A549 (cell line): Measurements from ENCODE around the gene CLIC5. TPM values are rescaled to one million over a fixed set of nuclear protein-coding genes. Genes with fewer than 3 reads are reported as not detected.

Experiments used
- ATAC-seq, 2 experiments: fragments of 200-7000 bp in 1 of 2; fragments of >200 bp in 1 of 2; cut with Nextera tagmentation in 1 of 2; cut with Tn5 transposase in 1 of 2; 3 replicates each; pipeline versions ENCODE4 v1.8.0 to v1.9.1; 2018 to 2020; ENCODE audit warnings: mild to moderate bottlenecking in 1 of 2, moderate library complexity in 1 of 2
- CTCF ChIA-PET: fragments of 300-600 bp; sonication (Branson Sonifier 250); formaldehyde crosslinking; extraction: SDS; loops from one replicate; lab custom pipeline; 2021; ENCODE audit warnings: antibody characterized with exemption, inconsistent platforms; lab: Yijun Ruan, JAX
- POLR2A ChIA-PET: fragments of 350-600 bp; formaldehyde crosslinking; extraction: SDS; loops from one replicate; lab custom pipeline; 2021; ENCODE audit warnings: antibody characterized with exemption, inconsistent platforms; lab: Yijun Ruan, JAX
- DNase-seq, 2 experiments: peaks; one replicate each; pipeline versions ENCODE4 v3.0.0 to v3.0.0-alpha.2; 2011 to 2016; ENCODE audit warnings: low read depth in 1 of 2, low spot score in 1 of 2
- FAIRE-seq: peaks from 2 replicates; lab custom pipeline; 2011; peaks lifted over from hg19 to GRCh38; lab: Jason Lieb, UNC
- H3K27ac ChIP-seq, 2 experiments: fragments of >200 bp; sonication (Bioruptor Twin); formaldehyde crosslinking; 3 replicates each; pipeline ENCODE4 v1.5.1; 2016 to 2017
- H3K4me1 ChIP-seq: fragments of >200 bp; sonication (Bioruptor Twin); formaldehyde crosslinking; 3 replicates; pipeline ENCODE4 v1.6.1; 2016
- H3K4me2 ChIP-seq: fragments of >200 bp; sonication (Bioruptor Twin); formaldehyde crosslinking; 3 replicates; pipeline ENCODE4 v1.6.1; 2016
- H3K4me3 ChIP-seq: fragments of >200 bp; sonication (Bioruptor Twin); formaldehyde crosslinking; 3 replicates; pipeline ENCODE4 v1.5.1; 2016
- H3K9me3 ChIP-seq: fragments of >200 bp; sonication (Bioruptor Twin); formaldehyde crosslinking; 3 replicates; pipeline ENCODE4 v1.6.1; 2016
- ATOH8 ChIP-seq: fragments of 250-450 bp; sonication (Bioruptor Pico); IDR thresholded peaks from 2 replicates; pipeline ENCODE4 v1.5.0; 2020; ENCODE audit warnings: low read depth, mild to moderate bottlenecking, moderate library complexity
- BCL3 ChIP-seq: fragments of >200 bp; sonication (Bioruptor Twin); formaldehyde crosslinking; IDR thresholded peaks from 3 replicates; pipeline ENCODE4 v1.6.1; 2016
- CBX8 ChIP-seq: fragments of 200-600 bp; sonication (generic); IDR thresholded peaks from 2 replicates; pipeline ENCODE4 v1.6.1; 2016
- CEBPB ChIP-seq, 2 experiments: fragments of >200 bp in 1 of 2; sonication (Bioruptor Twin) in 1 of 2; formaldehyde crosslinking in 1 of 2; IDR thresholded peaks; 2 replicates each; pipeline ENCODE4 v1.6.1; 2012 to 2016
- CHD4 ChIP-seq: fragments of 200-600 bp; sonication (generic); IDR thresholded peaks from 2 replicates; pipeline ENCODE4 v1.6.1; 2016; ENCODE audit warnings: antibody characterized with exemption, mild to moderate bottlenecking, borderline replicate concordance
- ESRRA ChIP-seq: fragments of 150-350 bp; IDR thresholded peaks from 2 replicates; pipeline ENCODE4 v1.6.1; 2014; ENCODE audit warnings: mild to moderate bottlenecking, low read length, borderline replicate concordance
- FOXS1 ChIP-seq: fragments of 250-450 bp; sonication (Bioruptor Pico); IDR thresholded peaks from 2 replicates; pipeline ENCODE4 v1.5.0; 2020; ENCODE audit warnings: mild to moderate bottlenecking, moderate library complexity
- GATA3 ChIP-seq: IDR thresholded peaks from 2 replicates; pipeline ENCODE4 v1.6.1; 2012; ENCODE audit warnings: borderline replicate concordance
- HES2 ChIP-seq: fragments of >200 bp; sonication (Bioruptor Twin); formaldehyde crosslinking; IDR thresholded peaks from 2 replicates; pipeline ENCODE4 v1.6.1; 2016
- JUNB ChIP-seq: fragments of >200 bp; sonication (Bioruptor Twin); formaldehyde crosslinking; IDR thresholded peaks from 2 replicates; pipeline ENCODE4 v1.6.1; 2016
- KDM5A ChIP-seq: fragments of 200-600 bp; sonication (generic); IDR thresholded peaks from 2 replicates; pipeline ENCODE4 v1.6.1; 2016; ENCODE audit warnings: antibody characterized with exemption, mild to moderate bottlenecking
- MAX ChIP-seq: IDR thresholded peaks from 2 replicates; pipeline ENCODE4 v1.6.1; 2012
- MAZ ChIP-seq: fragments of 150-350 bp; IDR thresholded peaks from 2 replicates; pipeline ENCODE4 v1.6.1; 2014; ENCODE audit warnings: antibody characterized with exemption, low read depth, low read length, borderline replicate concordance
- MYC ChIP-seq: IDR thresholded peaks from 2 replicates; pipeline ENCODE4 v1.6.1; 2012; ENCODE audit warnings: mild to moderate bottlenecking, inconsistent platforms, low read length, improper control_type of control experiment, borderline replicate concordance
- NPAS2 ChIP-seq: fragments of 250-450 bp; sonication (Bioruptor Pico); IDR thresholded peaks from 2 replicates; pipeline ENCODE4 v1.8.0; 2022; ENCODE audit warnings: mild to moderate bottlenecking, moderate library complexity, borderline replicate concordance
- PHF8 ChIP-seq: fragments of 200-600 bp; sonication (generic); IDR thresholded peaks from 2 replicates; pipeline ENCODE4 v1.6.1; 2016; ENCODE audit warnings: low read depth, mild to moderate bottlenecking, antibody characterized with exemption, moderate library complexity, borderline replicate concordance
- POLR2A ChIP-seq: IDR thresholded peaks from 2 replicates; pipeline ENCODE4 v1.6.1; 2012; ENCODE audit warnings: mild to moderate bottlenecking, low read length
- REST ChIP-seq: fragments of 200-600 bp; sonication (generic); IDR thresholded peaks from 2 replicates; pipeline ENCODE4 v1.6.1; 2016; ENCODE audit warnings: antibody characterized with exemption, mild to moderate bottlenecking, moderate library complexity
- RNF2 ChIP-seq: fragments of 200-600 bp; sonication (generic); IDR thresholded peaks from 2 replicates; pipeline ENCODE4 v1.6.1; 2016; ENCODE audit warnings: low read depth, mild to moderate bottlenecking, antibody characterized with exemption, moderate library complexity, borderline replicate concordance
- SREBF2 ChIP-seq: fragments of 450-650 bp; IDR thresholded peaks from 2 replicates; pipeline ENCODE4 v1.6.1; 2014; ENCODE audit warnings: mild to moderate bottlenecking, moderate library complexity
- TP53 ChIP-seq: fragments of 250-450 bp; sonication (Bioruptor Pico); IDR thresholded peaks from 2 replicates; pipeline ENCODE4 v1.5.0; 2021; ENCODE audit warnings: mild to moderate bottlenecking, moderate library complexity
- USF2 ChIP-seq: fragments of 450-650 bp; IDR thresholded peaks from 2 replicates; pipeline ENCODE4 v1.6.1; 2014; ENCODE audit warnings: antibody characterized with exemption
- ZNF302 ChIP-seq: fragments of 250-450 bp; sonication (Bioruptor Pico); IDR thresholded peaks from 2 replicates; pipeline ENCODE4 v1.9.0; 2021; ENCODE audit warnings: inconsistent platforms, mild to moderate bottlenecking, moderate library complexity
- WGBS: methylation state at CpG from one replicate; pipeline ENCODE4 v1.1.6; 2017; ENCODE audit errors: missing lambda C conversion rate; 5-methylcytosine and 5-hydroxymethylcytosine counted together
- polyA plus RNA-seq, 4 experiments: library from polyadenylated mRNA; depleted of rRNA in 3 of 4; stranded (reverse); fragments of >200 nt; fragmentation: RNase III in 1 of 4; extraction: RNeasy Plus Mini Kit Qiagen cat#74134 plus additional on column Dnase treatment in 1 of 4; gene quantifications; 2 replicates in 3 of 4; 3 replicates in 1 of 4; pipeline ENCODE4 v1.2.3, GENCODE V29; 2011 to 2017

The CLIC5 gene
- polyA plus RNA-seq, 2 of the 4 experiments (the other 2 are of a cell fraction): not detected

GRCh38 chr6:45961125-45961524, 54.5 kb downstream of the CLIC5 start:
- WGBS: 53% methylated on average over 2 of the region's 2 CpGs
- Histone ChIP-seq H3K27ac (no peak overlapping the region), H3K9me3 (no peaks in the 10 kb centered on the region; the same call in 2 of the 3 replicates), H3K4me3 (no peak overlapping the region), H3K4me1 (no peaks in the 10 kb centered on the region), H3K4me2 (no peak overlapping the region)
- FAIRE-seq: no peak
- TF ChIP-seq USF2 (no peak), GATA3 (no peak), POLR2A (no peak)
- no peak for ATAC-seq
- ChIA-PET POLR2A (no interaction called here), CTCF (interaction anchor here (0.7 kb wide), 2 partner anchors 30 to 49 kb away, joined by 3 read pairs; no protein-coding TSS in a partner anchor)
- no peak for DNase-seq

GRCh38 chr6:45959534-45960145, 56.0 kb downstream of the CLIC5 start:
- Histone ChIP-seq H3K9me3 (no peaks in the 10 kb centered on the region; the same call in 2 of the 3 replicates), H3K4me2 (no peak overlapping the region), H3K4me3 (no peak overlapping the region), H3K4me1 (no peaks in the 10 kb centered on the region), H3K27ac (no peak overlapping the region)
- CTCF ChIA-PET: interaction anchor here (0.6 to 1.5 kb wide), 2 partner anchors 11 to 1270 kb away, joined by 3 read pairs; no protein-coding TSS in a partner anchor
- 32% methylated on average over 4 of the region's 4 CpGs for WGBS
- ATAC-seq (no peak), DNase-seq (no peak)
- POLR2A ChIA-PET: no interaction called here
- TF ChIP-seq ESRRA: no peak
- no peak for TF ChIP-seq HES2
- no peak for TF ChIP-seq REST
- TF ChIP-seq TP53 (CRISPR knock-in tag): no peak
- TF ChIP-seq CHD4: no peak
- TF ChIP-seq NPAS2 (CRISPR knock-in tag): no peak
- TF ChIP-seq BCL3: no peak
- no peak for TF ChIP-seq ATOH8 (CRISPR knock-in tag)
- no peak for TF ChIP-seq FOXS1 (CRISPR knock-in tag)
- TF ChIP-seq RNF2: no peak
- TF ChIP-seq SREBF2: no peak
- TF ChIP-seq CEBPB (IDR thresholded peaks at IDR 0.05): no peak
- TF ChIP-seq, all 56 proteins: peak for 0
- FAIRE-seq: no peak

GRCh38 chr6:45956663-45957062, 59.0 kb downstream of the CLIC5 start:
- H3K9me3 ChIP-seq: no peaks in the 10 kb centered on the region
- no peak for ATAC-seq
- TF ChIP-seq JUNB (no peak), MAX (no peak), PHF8 (no peak), FOXS1 (CRISPR knock-in tag) (no peak), MYC (no peak), ZNF302 (CRISPR knock-in tag) (no peak), KDM5A (no peak), MAZ (no peak), CBX8 (no peak)
- TF ChIP-seq, all 56 proteins: peak for 0
- FAIRE-seq: no peak
- Histone ChIP-seq H3K4me1 (no peaks in the 10 kb centered on the region), H3K4me3 (no peak overlapping the region), H3K4me2 (no peak overlapping the region), H3K27ac (no peak overlapping the region)
- 27% methylated on average over 7 of the region's 7 CpGs for WGBS
- CTCF ChIA-PET: no interaction called here
- no peak for DNase-seq
- POLR2A ChIA-PET: no interaction called here
